GM19463 (cell line): Measurements from ENCODE around the gene PLCB3.

Source experiments
- ATAC-seq: cut with Tn5 transposase; IDR thresholded peaks from one replicate; pipeline ENCODE4 v1.9.1; 2021; ENCODE audit warnings: mild to moderate bottlenecking, moderate library complexity; ENCODE audit not compliant: unreplicated experiment

PLCB3 gene

DNA sequence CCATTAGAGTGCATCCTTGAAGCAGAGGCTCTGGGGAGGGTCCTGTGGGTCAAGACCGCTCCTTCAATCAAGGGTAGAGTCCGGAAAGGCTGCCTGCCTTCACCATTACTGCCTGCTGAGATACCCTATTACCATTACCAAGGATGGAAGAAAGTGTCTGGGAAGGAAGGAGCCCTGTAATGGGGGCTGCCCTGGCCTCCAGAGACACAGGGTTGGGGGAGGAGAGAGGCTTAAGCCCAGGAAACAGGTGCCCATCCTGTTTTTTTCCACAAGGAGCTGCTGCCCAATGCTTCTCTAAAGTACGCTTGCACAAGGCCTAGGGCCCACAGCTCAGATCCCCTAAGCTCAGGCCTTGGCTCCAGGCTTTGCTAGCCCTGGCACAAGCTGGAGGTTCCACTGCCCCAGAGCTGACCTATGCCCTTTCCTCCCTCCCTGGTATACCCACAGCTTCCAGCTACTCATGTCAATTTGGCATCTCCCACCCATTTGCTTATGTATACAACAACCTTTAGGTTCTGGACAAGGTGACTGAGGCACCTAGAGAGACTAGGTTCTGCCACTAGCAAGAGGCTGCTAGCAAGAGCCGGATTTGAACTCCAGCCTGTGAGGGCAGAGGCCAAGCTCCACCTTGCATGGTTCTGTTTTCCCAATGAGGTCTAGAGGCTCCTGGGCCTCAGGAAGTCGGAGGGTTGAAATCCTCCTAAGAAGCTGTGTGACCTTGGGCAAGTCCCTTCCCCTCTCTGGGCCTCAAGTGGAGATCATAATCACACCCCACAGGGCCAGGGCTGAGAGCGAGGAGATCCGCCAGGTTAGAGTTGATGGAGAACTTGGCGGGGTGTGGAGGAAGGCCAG, 1.5 kb upstream of the PLCB3 start:
- no peak for ATAC-seq

DNA sequence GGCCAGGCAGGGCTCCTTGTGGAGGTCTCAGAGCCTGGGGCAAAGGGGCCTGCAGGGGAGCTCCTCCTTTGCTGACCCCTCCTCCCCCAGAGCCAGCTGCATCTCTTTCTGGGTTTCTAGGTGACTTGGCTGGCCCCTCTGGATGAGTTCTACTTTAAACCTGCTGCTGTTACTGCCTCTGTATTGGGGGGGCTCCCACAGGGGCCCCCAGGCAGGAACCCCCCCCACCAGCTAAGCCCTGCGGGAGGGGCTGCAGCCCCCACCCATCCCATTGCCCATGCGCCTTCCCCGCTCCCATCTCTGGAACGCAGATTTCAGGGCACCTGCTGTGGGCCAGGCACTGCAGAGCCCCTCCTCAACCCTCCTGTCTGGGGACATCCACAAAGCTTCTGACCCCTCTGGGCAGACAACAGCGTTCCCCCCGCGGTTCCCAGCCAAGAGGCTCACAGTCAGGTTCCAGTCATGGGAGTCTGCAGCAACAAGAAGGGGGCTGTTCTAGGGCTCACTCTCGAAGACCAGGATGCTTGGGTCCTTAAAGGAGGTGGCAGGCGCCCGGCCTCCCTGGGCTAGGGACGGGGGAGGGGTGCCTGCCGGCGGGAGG, 815 bp upstream of the PLCB3 start:
- ATAC-seq: no peak

DNA sequence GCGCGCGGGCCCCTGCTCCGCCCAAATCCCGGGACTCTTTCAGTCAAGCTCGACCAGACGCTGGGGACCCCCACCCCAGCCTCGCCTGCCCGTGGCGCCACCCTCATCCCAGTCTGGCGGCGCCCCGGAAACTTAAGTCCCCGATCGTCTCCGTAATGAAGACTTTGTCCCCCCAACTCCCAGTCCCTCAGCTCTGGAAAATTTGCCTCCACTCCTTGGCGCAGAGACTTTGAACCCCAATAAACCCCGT, 348 bp downstream of the PLCB3 start:
- ATAC-seq: no peak

DNA sequence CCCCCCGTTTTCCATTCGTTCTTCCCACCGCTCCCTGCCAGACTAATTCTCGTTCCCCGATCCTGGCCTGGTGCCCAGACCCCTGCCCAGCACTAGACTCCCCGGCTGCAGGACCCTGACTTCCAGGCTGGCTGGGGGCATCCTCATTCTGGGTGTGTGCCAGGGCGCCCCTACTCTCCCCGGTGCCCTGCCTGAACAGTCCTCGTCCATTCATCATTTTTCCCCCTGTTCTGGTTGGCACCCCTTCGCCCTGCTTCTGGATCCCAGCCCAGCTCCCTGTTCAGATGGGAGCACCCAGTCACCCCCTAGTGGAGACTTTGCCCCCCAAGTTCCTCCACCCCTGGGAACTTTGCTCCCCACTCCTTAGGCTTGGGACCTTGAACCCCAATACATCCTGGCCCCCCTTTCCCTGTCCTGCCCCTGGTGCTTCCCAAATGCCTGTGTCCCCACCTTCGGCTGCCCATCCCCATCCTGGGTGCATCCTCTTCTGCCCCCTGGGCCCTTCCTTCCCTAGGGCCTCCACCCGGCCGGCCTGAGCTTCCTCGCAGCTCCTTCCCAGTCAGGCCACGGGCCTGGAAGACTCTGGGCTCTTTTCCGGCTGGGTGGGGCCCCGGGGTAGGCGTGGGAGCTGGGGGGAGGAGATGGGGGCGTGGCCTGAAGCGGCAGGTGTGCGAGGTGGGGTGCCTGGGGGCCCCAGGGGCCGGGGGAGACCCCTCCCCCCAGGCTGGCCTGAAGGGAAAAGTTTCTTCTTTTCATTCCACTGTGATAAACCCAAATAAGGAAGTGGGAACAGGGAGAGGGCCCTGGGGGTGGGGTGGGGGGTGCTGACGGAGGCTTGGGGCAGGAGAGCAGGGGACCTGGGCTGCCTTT, 908 bp downstream of the PLCB3 start:
- ATAC-seq: no peak

DNA sequence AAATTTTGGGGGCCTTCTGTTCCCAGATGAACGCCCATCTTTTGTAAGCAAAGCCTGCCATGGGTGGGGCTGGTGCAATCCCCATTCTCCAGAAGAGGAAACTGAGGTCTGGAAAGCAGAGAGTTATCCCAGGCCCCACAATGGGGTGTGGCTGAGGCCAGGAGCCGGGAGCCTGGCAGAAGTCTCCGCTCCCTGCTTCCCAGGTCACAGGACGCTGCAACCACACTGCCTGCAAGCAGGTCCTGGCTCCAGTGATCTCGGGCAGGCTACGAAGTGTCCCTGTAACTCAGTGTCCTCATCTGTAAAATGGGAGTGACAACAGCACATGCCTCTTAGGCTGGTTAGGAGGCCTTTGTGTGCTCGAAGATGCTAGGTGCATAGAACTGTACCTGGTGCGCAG, 1.7 kb downstream of the PLCB3 start:
- ATAC-seq: no peak

- ATAC-seq: no peak
These were observed 2.2 kb downstream of the PLCB3 start for GRCh38 chr11:64253481-64253880.

DNA sequence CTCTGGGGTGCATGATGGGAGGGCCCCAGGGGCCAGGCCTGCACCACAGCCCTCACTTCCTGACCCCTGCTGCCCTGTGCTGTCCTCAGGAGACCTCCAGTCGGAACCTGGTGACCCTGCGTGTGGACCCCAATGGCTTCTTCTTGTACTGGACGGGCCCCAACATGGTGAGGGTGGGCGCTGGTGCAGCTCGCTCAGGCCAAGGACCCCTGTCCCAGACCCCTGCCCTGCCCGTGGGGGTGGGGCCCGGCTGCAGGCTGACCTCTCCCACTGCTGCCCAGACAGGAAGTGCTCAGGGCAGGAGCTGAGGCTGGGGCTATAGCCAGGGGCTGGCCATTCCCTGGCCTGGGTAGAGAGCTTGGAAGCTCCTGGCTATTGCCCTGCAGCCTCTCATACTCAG, 3.0 kb downstream of the PLCB3 start:
- ATAC-seq: no peak

- no peak for ATAC-seq
These were observed 4.1 kb downstream of the PLCB3 start for GRCh38 chr11:64255135-64256128.

DNA sequence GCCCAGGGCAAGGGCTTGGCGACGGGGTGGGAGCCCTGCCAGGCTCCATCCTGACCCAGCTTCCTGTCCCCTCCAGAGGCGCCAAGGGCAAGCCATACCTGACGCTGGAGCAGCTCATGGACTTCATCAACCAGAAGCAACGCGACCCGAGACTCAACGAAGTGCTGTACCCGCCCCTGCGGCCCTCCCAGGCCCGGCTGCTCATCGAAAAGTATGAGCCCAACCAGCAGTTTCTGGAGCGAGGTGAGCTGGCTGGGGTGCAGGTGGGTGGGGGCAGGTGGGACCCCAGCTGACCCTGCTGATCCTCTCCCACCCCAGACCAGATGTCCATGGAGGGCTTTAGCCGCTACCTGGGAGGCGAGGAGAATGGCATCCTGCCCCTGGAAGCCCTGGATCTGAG, 5.0 kb downstream of the PLCB3 start:
- ATAC-seq: no peak

DNA sequence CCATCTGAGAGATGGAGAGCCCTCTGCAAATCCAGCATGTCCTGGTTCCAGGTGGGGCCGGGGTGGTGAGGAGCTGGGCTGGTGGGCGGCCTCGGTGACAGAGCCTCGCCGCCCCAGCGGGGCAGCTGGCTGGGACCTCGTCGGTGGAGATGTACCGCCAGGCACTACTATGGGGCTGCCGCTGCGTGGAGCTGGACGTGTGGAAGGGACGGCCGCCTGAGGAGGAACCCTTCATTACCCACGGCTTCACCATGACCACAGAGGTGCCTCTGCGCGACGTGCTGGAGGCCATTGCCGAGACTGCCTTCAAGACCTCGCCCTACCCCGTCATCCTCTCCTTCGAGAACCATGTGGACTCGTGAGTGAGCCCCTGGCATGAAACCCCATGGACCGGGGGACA, 7.0 kb downstream of the PLCB3 start:
- ATAC-seq: no peak

- ATAC-seq: no peak
These were observed 7.7 kb downstream of the PLCB3 start for GRCh38 chr11:64258946-64259532.

DNA sequence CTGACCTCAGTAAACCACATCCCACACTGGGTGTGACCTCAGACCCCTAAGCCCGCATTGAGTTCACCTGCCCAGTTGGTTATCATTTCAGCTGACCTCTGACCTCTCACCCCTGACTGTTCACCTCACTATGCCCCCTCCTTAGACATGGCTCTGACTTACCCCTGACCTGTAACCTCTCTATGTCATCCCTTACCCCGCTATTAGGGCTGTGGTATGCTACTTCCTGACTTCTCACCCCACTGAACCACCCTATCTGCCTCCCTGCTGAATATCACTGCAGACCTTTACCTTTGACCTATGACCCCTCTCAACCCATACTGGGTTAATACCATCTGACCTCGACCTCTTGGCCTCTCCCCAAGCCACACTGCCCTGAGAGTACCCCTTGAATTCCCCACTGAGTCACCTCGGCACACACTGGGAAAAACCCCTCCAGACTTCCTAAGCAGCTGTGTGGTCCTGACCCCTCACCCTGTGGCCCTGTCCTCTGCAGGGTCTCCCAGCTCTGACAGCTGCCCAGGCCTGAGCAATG, 8.3 kb downstream of the PLCB3 start:
- no peak for ATAC-seq

DNA sequence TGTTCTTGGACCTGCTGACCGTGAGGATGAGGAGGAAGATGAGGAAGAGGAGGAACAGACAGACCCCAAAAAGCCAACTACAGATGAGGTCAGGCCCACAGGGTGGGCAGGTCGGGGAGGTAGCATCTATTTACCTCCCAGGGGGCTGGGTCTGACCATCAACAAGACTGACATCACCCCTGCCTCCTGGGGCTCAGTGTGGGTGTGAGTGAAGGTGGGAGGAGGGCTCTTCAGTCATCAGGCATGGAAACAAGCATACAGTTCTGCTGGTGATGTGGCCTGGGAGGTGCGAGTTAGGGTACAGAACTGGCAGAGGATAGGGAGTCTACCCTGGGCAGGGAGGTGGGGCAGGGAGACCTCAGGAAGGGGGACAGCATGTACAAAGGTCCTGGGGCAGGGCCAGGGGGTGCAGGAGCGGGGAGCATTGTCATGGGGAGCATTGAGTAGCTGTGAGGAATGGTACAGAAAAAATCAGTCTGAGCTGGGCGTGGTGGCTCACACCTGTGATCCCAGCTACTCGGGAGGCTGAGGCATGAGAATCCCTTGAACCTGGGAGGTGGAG, 8.9 kb downstream of the PLCB3 start:
- no peak for ATAC-seq

GRCh38 chr11:64261556-64262080, 10.3 kb downstream of the PLCB3 start:
- no peak for ATAC-seq

DNA sequence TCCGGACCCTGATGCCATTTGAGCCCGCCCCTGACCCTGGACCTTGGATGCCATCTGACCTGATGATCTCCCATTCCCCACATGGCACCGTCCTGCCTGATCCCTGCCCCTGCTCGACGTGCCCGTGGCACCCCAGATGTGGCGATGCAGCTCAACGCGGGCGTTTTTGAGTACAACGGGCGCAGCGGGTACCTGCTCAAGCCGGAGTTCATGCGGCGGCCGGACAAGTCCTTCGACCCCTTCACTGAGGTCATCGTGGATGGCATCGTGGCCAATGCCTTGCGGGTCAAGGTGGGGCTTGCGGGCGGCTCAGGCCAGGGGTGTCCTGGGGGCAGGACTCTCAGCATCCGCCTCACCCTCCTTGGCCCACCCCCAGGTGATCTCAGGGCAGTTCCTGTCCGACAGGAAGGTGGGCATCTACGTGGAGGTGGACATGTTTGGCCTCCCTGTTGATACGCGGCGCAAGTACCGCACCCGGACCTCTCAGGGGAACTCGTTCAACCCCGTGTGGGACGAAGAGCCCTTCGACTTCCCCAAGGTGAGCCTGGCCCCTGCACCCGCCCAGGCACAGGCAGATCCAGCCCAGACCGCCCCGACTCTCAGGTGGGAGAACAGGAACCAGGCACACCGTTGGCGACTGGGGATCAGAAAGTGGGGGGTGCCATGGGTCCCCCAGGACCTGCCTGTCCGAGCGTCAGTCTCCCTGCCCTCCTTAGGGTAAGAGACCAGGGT, 11.1 kb downstream of the PLCB3 start:
- ATAC-seq: no peak

GRCh38 chr11:64263021-64263946, 12.0 kb downstream of the PLCB3 start:
- ATAC-seq: no peak

DNA sequence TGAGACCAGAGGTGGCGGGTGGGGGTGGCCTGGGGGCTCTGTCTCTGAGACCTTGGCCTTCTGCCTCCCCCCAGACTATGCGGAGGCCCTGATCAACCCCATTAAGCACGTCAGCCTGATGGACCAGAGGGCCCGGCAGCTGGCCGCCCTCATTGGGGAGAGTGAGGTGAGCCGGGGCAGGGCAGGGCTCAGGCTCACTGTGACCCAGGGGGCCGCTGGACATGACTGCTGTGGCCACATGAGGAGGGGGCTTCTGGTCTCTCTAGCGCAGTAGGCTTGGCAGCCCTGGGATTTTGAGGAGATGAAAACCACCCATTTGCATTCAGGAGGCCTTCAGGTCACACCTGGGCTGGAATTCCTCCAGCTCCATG, 12.6 kb downstream of the PLCB3 start:
- ATAC-seq: no peak

DNA sequence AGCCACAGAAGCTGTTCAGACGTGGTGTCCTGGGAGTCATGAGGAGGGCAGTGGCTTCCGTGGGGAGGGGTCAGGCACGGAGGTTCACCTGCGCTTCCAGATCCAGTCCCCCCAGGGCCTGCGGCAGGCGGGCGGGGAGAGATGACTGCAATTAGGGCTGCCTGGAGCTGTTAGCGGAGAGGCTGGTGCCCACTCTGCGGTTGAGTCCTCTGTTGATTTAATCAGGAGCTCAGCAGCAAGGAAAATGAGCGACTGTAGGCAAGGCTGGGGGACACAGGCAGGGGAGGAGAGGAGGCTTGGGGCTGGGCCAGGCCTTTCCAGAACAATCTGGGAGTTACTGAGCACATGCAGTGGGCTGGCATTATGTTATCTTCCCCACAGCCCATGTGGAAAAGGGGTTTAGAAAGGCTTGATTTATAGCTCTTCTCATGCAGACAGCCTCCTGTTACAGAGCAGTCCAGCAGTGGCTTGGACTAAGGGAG, 13.1 kb downstream of the PLCB3 start:
- ATAC-seq: no peak
